ENCODE measurements around the gene TRIM14.

TRIM14 gene

DNA sequence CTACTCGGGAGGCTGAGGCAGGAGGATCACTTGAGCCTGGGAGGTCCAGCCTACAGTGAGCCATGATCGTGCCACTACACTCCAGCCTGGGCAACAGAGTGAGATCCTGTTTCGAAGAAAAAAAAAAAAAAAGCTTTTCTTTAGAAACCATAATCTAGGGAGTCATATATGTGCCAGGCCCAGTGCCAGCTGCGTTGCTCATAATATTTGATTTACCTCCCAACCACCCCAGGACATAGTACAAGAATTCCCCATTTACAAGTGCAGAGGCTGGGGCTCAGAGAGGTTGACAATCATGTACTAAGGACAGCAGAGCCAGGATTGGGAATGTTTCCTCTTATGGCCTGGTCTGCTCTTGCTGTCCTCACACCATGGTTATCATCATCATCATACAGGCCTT lies 25.1 kb upstream of the TRIM14 start:
- DNase-seq (ENCODE audit: low read depth), result no peak
- TF ChIP-seq, protein P1, sequence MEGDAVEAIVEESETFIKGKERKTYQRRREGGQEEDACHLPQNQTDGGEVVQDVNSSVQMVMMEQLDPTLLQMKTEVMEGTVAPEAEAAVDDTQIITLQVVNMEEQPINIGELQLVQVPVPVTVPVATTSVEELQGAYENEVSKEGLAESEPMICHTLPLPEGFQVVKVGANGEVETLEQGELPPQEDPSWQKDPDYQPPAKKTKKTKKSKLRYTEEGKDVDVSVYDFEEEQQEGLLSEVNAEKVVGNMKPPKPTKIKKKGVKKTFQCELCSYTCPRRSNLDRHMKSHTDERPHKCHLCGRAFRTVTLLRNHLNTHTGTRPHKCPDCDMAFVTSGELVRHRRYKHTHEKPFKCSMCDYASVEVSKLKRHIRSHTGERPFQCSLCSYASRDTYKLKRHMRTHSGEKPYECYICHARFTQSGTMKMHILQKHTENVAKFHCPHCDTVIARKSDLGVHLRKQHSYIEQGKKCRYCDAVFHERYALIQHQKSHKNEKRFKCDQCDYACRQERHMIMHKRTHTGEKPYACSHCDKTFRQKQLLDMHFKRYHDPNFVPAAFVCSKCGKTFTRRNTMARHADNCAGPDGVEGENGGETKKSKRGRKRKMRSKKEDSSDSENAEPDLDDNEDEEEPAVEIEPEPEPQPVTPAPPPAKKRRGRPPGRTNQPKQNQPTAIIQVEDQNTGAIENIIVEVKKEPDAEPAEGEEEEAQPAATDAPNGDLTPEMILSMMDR (IDR thresholded peaks at IDR 0.05; ENCODE audit: low read depth, low read length, missing control alignments), result no peak
- no peak overlapping the region for H3K4me3 ChIP-seq (ENCODE audit: low read depth, low read length)
- in situ Hi-C loops (cut with HindIII; ENCODE audit: low sequenced_read_pairs), result no loop called here

DNA sequence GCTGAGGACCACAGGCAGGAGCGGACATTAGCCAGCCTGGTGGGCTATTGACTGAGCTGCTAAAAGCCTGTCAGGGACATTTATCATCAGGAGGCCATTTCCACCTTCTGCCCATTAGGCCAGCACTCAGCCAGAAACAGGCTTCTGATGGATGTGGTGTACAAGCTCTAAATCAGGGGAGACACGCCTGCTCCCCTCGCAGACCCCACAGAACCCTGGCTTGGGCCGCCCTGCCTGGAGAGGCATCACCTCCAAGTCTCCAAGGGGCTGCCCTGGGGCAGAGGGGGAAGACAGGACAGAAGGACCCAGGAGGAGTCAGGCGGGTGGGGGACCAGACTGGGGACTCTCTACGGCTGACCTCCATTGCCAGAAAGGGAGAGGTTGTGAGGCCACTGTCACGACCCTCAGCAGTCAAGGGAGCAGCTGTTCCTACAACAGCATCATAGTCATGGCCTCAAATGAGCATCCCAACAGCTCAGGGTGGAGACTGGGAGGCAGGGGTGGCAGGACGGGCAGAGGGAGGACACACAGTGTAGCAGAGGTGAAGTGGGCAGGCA lies 24.0 kb upstream of the TRIM14 start:
- in situ Hi-C loops (cut with HindIII; ENCODE audit: low sequenced_read_pairs), result no loop called here
- no peak overlapping the region for H3K4me3 ChIP-seq (ENCODE audit: low read depth, low read length)
- TF ChIP-seq, protein P1 (IDR thresholded peaks at IDR 0.05; ENCODE audit: low read depth, low read length, missing control alignments), result no peak
- no peak for DNase-seq (ENCODE audit: low read depth)

DNA sequence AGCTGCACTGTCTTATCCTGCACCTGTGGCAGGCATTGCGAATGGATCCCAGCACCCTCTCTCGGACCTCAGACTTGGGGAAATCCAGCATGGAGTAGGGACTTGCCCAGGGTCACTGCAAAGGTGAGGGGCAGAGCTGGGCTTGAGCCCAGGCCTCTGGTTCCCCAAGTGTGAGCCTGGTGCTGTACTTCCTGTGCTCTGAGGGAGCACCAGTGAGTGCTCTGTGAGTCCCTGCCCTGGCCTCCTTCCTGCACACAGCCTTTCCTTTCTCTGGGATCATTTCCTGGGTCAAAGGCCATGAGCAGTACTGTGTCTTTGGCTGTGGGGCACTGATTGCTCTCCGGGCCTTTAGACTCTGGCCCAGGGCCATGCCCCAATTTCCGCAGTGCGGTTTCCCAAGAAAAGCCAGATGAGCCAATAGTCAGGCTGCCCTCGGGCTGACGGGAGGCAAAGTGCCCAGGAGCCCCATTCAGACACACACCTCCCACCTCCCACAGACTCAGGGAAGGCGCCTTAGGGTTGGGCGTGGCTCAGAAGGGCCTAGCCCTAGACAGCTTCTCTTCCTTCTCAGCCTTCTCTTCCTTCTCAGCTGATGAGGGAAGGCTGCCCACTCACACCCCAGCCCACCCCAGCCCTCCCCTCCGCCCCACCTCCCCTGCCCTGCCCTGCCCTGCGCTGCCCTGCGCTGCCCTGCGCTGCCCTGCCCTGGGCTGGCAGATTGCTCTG lies 23.3 kb upstream of the TRIM14 start:
- no peak for DNase-seq (ENCODE audit: low read depth)
- in situ Hi-C loops (cut with HindIII; ENCODE audit: low sequenced_read_pairs), result no loop called here
- TF ChIP-seq, protein P1 (IDR thresholded peaks at IDR 0.05; ENCODE audit: low read depth, low read length, missing control alignments), result no peak
- no peak overlapping the region for H3K4me3 ChIP-seq (ENCODE audit: low read depth, low read length)

- H3K4me3 ChIP-seq (ENCODE audit: low read depth, low read length), result no peak overlapping the region
- DNase-seq (ENCODE audit: low read depth), result no peak
- TF ChIP-seq, protein P1 (IDR thresholded peaks at IDR 0.05; ENCODE audit: low read depth, low read length, missing control alignments), result no peak
- in situ Hi-C loops (cut with HindIII; ENCODE audit: low sequenced_read_pairs), result no loop called here
These were observed 21.5 kb upstream of the TRIM14 start for GRCh38 chr9:98140503-98140902.

DNA sequence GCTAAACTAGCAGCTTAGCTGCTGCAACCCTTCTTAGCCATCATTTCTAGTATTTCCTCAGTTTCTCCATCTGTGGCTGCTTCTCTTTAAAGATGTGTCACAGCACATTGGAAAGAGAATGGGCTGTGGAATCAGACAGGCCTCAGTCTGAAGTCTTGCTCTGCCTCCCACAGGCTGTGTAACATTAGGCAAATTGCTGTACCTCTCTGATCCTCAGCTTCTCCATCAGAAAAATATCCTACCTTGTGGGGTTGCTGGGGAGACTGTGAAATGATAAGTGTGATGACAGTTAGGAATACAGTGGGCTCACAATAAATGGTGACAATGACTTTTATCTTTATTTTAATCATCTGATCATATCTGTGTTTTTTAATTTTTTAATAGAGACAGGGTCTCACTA lies 17.5 kb upstream of the TRIM14 start:
- TF ChIP-seq, protein P1 (IDR thresholded peaks at IDR 0.05; ENCODE audit: low read depth, low read length, missing control alignments), result no peak
- H3K4me3 ChIP-seq (ENCODE audit: low read depth, low read length), result no peak overlapping the region
- DNase-seq (ENCODE audit: low read depth), result no peak
- in situ Hi-C loops (cut with HindIII; ENCODE audit: low sequenced_read_pairs), result no loop called here

DNA sequence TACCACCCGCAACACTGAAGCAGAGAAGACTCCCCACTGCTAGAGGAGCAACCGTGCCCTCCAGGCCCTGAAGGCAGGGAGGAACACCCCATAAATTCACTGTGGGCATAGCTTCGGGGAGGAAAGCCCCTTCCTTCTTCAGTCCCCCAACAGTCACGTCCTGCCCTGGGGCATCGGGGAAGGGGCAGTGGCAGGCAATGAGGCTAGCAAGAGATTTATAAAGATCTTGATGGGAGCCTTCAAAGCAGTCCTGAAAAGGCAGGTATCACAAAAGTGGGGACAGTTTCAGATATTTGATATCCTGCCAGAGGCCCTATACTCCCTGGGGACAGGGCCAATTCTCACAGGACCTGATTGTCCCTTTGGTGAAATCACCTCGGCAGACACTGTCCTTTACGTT lies 16.9 kb upstream of the TRIM14 start:
- TF ChIP-seq, protein P1 (IDR thresholded peaks at IDR 0.05; ENCODE audit: low read depth, low read length, missing control alignments), result no peak
- no peak for DNase-seq (ENCODE audit: low read depth)
- H3K4me3 ChIP-seq (ENCODE audit: low read depth, low read length), result no peak overlapping the region
- in situ Hi-C loops (cut with HindIII; ENCODE audit: low sequenced_read_pairs), result no loop called here

Data from astrocyte of the cerebellum (primary cell).